H9 (cell line): ENCODE results near the gene RBMS2. TPM values are rescaled to one million over a fixed set of nuclear protein-coding genes. Genes with fewer than 3 reads are reported as not detected.

Experiments used
- DNase-seq: peaks from one replicate; pipeline ENCODE4 v3.0.0-alpha.2; 2017
- H2AFZ ChIP-seq: one replicate; pipeline ENCODE4 v1.6.1; 2013; ENCODE audit warnings: mild to moderate bottlenecking, low read length, control low read depth, moderate library complexity
- H2AK5ac ChIP-seq: 2 replicates; pipeline ENCODE4 v1.6.1; 2013; ENCODE audit warnings: low read length, control low read depth, mixed read lengths; ENCODE audit not compliant: insufficient read length
- H2BK120ac ChIP-seq: one replicate; pipeline ENCODE4 v1.6.1; 2013; ENCODE audit warnings: low read depth, mild to moderate bottlenecking, low read length, control low read depth, inconsistent platforms; ENCODE audit not compliant: poor library complexity, severe bottlenecking
- H2BK12ac ChIP-seq: 2 replicates; pipeline ENCODE4 v1.6.1; 2013; ENCODE audit warnings: low read length, control low read depth, mixed read lengths, low read depth; ENCODE audit not compliant: insufficient read length
- H2BK15ac ChIP-seq: 2 replicates; pipeline ENCODE4 v1.6.1; 2013; ENCODE audit warnings: low read depth, low read length, control low read depth
- H2BK20ac ChIP-seq: one replicate; pipeline ENCODE4 v1.6.1; 2013; ENCODE audit warnings: low read depth, mild to moderate bottlenecking, low read length, control low read depth, inconsistent platforms; ENCODE audit not compliant: poor library complexity, severe bottlenecking
- H2BK5ac ChIP-seq: 2 replicates; pipeline ENCODE4 v1.6.1; 2013; ENCODE audit warnings: low read length, control low read depth, mixed read lengths; ENCODE audit not compliant: insufficient read length
- H3K14ac ChIP-seq: 2 replicates; pipeline ENCODE4 v1.6.1; 2013; ENCODE audit warnings: low read length, control low read depth; ENCODE audit not compliant: insufficient read depth
- H3K18ac ChIP-seq: 2 replicates; pipeline ENCODE4 v1.6.1; 2013; ENCODE audit warnings: low read depth, mild to moderate bottlenecking, mixed read lengths, low read length, control low read depth; ENCODE audit not compliant: insufficient read length
- H3K23ac ChIP-seq: 2 replicates; pipeline ENCODE4 v1.6.1; 2013; ENCODE audit warnings: low read length, control low read depth, mixed read lengths, low read depth; ENCODE audit not compliant: insufficient read length
- H3K23me2 ChIP-seq: 2 replicates; pipeline ENCODE4 v1.6.1; 2013; ENCODE audit warnings: low read depth, mild to moderate bottlenecking, mixed read lengths, low read length, control low read depth; ENCODE audit not compliant: insufficient read length, poor library complexity, severe bottlenecking
- H3K27ac ChIP-seq: 2 replicates; pipeline ENCODE4 v1.5.1; 2013; ENCODE audit warnings: low read length, control low read depth, mixed read lengths, low read depth; ENCODE audit not compliant: insufficient read length
- H3K27me3 ChIP-seq: 2 replicates; pipeline ENCODE4 v1.6.1; 2013; ENCODE audit warnings: low read length, control low read depth, inconsistent platforms; ENCODE audit not compliant: insufficient read depth
- H3K4ac ChIP-seq: 2 replicates; pipeline ENCODE4 v1.6.1; 2013; ENCODE audit warnings: low read depth, mild to moderate bottlenecking, control low read depth, inconsistent platforms, low read length, moderate library complexity
- H3K4me1 ChIP-seq: 2 replicates; pipeline ENCODE4 v1.6.1; 2013; ENCODE audit warnings: low read length, control low read depth, inconsistent platforms; ENCODE audit not compliant: insufficient read depth
- H3K4me2 ChIP-seq: 2 replicates; pipeline ENCODE4 v1.6.1; 2013; ENCODE audit warnings: low read length, control low read depth, mixed read lengths; ENCODE audit not compliant: insufficient read length, insufficient read depth
- H3K56ac ChIP-seq: 2 replicates; pipeline ENCODE4 v1.6.1; 2013; ENCODE audit warnings: low read depth, mild to moderate bottlenecking, mixed read lengths, low read length, control low read depth; ENCODE audit not compliant: insufficient read length
- H3K79me1 ChIP-seq: 2 replicates; pipeline ENCODE4 v1.6.1; 2013; ENCODE audit warnings: low read depth, mild to moderate bottlenecking, moderate library complexity, low read length, control low read depth, inconsistent platforms; ENCODE audit not compliant: insufficient read depth, poor library complexity, severe bottlenecking
- H3K79me2 ChIP-seq: 2 replicates; pipeline ENCODE4 v1.6.1; 2013; ENCODE audit warnings: low read length, control low read depth, inconsistent platforms; ENCODE audit not compliant: insufficient read depth
- H3K9ac ChIP-seq: 2 replicates; pipeline ENCODE4 v1.6.1; 2013; ENCODE audit warnings: low read length, control low read depth, mixed read lengths; ENCODE audit not compliant: insufficient read length; ENCODE audit errors: extremely low read depth
- H3K9me3 ChIP-seq: one replicate; pipeline ENCODE4 v1.6.1; 2013; ENCODE audit warnings: low read depth, low read length, inconsistent platforms; ENCODE audit not compliant: control insufficient read depth
- H3T11ph ChIP-seq: one replicate; pipeline ENCODE4 v1.6.1; 2013; ENCODE audit warnings: mild to moderate bottlenecking, low read length, control low read depth, inconsistent platforms
- H4K20me1 ChIP-seq: one replicate; pipeline ENCODE4 v1.6.1; 2013; ENCODE audit not compliant: control insufficient read depth, insufficient read length, insufficient read depth
- H4K5ac ChIP-seq: 2 replicates; pipeline ENCODE4 v1.6.1; 2013; ENCODE audit warnings: low read depth, mild to moderate bottlenecking, mixed read lengths, low read length, control low read depth; ENCODE audit not compliant: insufficient read length
- H4K8ac ChIP-seq: replicated peaks from 2 replicates; pipeline ENCODE4 v1.6.1; 2013; ENCODE audit warnings: low read length, control low read depth, mixed read lengths, low read depth; ENCODE audit not compliant: insufficient read length
- H4K91ac ChIP-seq: 2 replicates; pipeline ENCODE4 v1.6.1; 2013; ENCODE audit warnings: low read depth, mild to moderate bottlenecking, moderate library complexity, mixed read lengths, low read length, control low read depth; ENCODE audit not compliant: insufficient read length
- H3K27ac Mint-ChIP-seq, 3 experiments: 2 replicates in 2 of 3; 3 replicates in 1 of 3; pipeline ENCODE4 v1.8.0; 2020 to 2021; ENCODE audit warnings: mixed read lengths in 3 of 3, mild to moderate bottlenecking in 1 of 3, moderate library complexity in 1 of 3
- H3K27me3 Mint-ChIP-seq: 2 replicates; pipeline ENCODE4 v1.8.0; 2021; ENCODE audit warnings: low read depth, mild to moderate bottlenecking, moderate library complexity, mixed read lengths
- H3K36me3 Mint-ChIP-seq, 3 experiments: 2 replicates in 2 of 3; 3 replicates in 1 of 3; pipeline ENCODE4 v1.8.0; 2020 to 2021; ENCODE audit warnings: low read depth in 3 of 3, mixed read lengths in 3 of 3; ENCODE audit not compliant: insufficient read depth in 1 of 3
- H3K4me1 Mint-ChIP-seq, 2 experiments: 2 replicates each; pipeline ENCODE4 v1.8.0; 2020; ENCODE audit warnings: mixed read lengths in 2 of 2
- H3K4me3 Mint-ChIP-seq, 2 experiments: 2 replicates in 1 of 2; 3 replicates in 1 of 2; pipeline ENCODE4 v1.8.0; 2020 to 2021; ENCODE audit warnings: mild to moderate bottlenecking in 2 of 2, mixed read lengths in 2 of 2, moderate library complexity in 1 of 2
- H3K9me3 Mint-ChIP-seq, 2 experiments: 2 replicates in 1 of 2; 3 replicates in 1 of 2; pipeline ENCODE4 v1.8.0; 2020; ENCODE audit warnings: mild to moderate bottlenecking in 2 of 2, mixed read lengths in 2 of 2, moderate library complexity in 1 of 2
- WGBS: extraction: QIAGEN DNeasy Blood & Tissue Kit; methylation state at CpG from one replicate; pipeline ENCODE4 v1.1.7; 2013; ENCODE audit warnings: missing lambda C conversion rate, low lambda C conversion rate, mixed read lengths; ENCODE audit not compliant: insufficient read length; ENCODE audit errors: extremely low coverage; 5-methylcytosine and 5-hydroxymethylcytosine counted together
- total RNA-seq: library from RNA; stranded (reverse); gene quantifications from 2 replicates; pipeline ENCODE4 v1.2.1, GENCODE V29; 2021
- TF ChIP-seq, protein P1 (sequence below): fragments of 200-600 bp; sonication (generic); conservative IDR thresholded peaks from 3 replicates; pipeline ENCODE4 v1.8.0; 2021; ENCODE audit warnings: antibody characterized with exemption, mild to moderate bottlenecking

The RBMS2 gene
- total RNA-seq, 1 experiment from 2014 or later, result 9.5 TPM

DNA sequence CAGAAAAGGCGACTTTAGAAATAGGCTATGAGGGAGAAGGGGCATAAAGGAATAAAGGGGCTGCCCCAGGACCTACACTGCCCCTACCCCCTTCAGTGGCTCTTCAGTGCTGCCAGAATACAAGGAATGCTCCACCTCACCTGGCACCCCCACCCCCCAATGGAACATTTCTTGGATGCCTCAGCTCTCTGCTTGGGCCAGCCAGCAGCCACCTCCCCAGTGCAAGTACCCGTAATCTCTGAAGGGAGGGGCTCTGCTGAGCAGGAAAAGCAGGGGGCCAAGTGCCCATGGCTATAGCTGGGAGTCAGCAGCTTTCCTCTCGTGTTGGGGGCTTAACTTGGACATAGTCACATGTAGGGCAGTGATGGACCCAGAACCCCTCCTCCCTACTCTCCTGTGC, 75.2 kb downstream of the RBMS2 start:
- H3K27me3 ChIP-seq, result no peaks in the 10 kb centered on the region
- no peak overlapping the region for H2BK15ac ChIP-seq
- H3K4ac ChIP-seq, result no peak overlapping the region
- H3K23me2 ChIP-seq, result no peaks in the 10 kb centered on the region
- no peak overlapping the region for H3K18ac ChIP-seq
- WGBS, result no CpG with 5 or more reads among the region's 3 CpGs
- no peak overlapping the region for H3K9ac ChIP-seq
- Mint-ChIP-seq H3K36me3 (peaks cover 34 to 55% (median 51%) of the 10 kb centered on the region in 3 experiments), H3K27me3 (no peaks in the 10 kb centered on the region), H3K9me3 (no peaks in the 10 kb centered on the region), H3K4me1 (peaks cover 15 to 22% of the 10 kb centered on the region in 2 experiments), H3K27ac (peak overlapping the region in 2 of 3 experiments; percentile 85 to 87; a peak in 5 of 7 replicates), H3K4me3 (no peak overlapping the region)
- H2BK120ac ChIP-seq, result no peak overlapping the region
- H3K56ac ChIP-seq, result no peak overlapping the region
- TF ChIP-seq, protein P1, sequence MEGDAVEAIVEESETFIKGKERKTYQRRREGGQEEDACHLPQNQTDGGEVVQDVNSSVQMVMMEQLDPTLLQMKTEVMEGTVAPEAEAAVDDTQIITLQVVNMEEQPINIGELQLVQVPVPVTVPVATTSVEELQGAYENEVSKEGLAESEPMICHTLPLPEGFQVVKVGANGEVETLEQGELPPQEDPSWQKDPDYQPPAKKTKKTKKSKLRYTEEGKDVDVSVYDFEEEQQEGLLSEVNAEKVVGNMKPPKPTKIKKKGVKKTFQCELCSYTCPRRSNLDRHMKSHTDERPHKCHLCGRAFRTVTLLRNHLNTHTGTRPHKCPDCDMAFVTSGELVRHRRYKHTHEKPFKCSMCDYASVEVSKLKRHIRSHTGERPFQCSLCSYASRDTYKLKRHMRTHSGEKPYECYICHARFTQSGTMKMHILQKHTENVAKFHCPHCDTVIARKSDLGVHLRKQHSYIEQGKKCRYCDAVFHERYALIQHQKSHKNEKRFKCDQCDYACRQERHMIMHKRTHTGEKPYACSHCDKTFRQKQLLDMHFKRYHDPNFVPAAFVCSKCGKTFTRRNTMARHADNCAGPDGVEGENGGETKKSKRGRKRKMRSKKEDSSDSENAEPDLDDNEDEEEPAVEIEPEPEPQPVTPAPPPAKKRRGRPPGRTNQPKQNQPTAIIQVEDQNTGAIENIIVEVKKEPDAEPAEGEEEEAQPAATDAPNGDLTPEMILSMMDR, result no peak
- H3K14ac ChIP-seq, result no peak overlapping the region; the same call in 1 of the 2 replicates
- no peaks in the 10 kb centered on the region for H3K4me1 ChIP-seq
- no peak overlapping the region for H3T11ph ChIP-seq
- peak; percentile 61 for DNase-seq
- no peak overlapping the region for H3K4me2 ChIP-seq
- no peak overlapping the region for H2BK20ac ChIP-seq
- H3K9me3 ChIP-seq, result no peaks in the 10 kb centered on the region
- no peak overlapping the region for H2BK5ac ChIP-seq
- H4K91ac ChIP-seq, result no peak overlapping the region
- H3K27ac ChIP-seq, result no peak overlapping the region
- H3K79me1 ChIP-seq, result no peaks in the 10 kb centered on the region
- no peak overlapping the region for H4K5ac ChIP-seq
- no peaks in the 10 kb centered on the region for H4K20me1 ChIP-seq
- H3K79me2 ChIP-seq, result 0 out of 2 replicates have a peak, but pooled peaks cover 2% of the 10 kb centered on the region
- H2BK12ac ChIP-seq, result no peak overlapping the region
- H4K8ac ChIP-seq, result no peak overlapping the region
- H3K23ac ChIP-seq, result no peak overlapping the region
- H2AFZ ChIP-seq, result no peak overlapping the region
- no peak overlapping the region for H2AK5ac ChIP-seq
